Gastrocnemius medialis (tissue), 4 donors: Measurements from ENCODE around the gene CACNA2D1.

ENCODE experiments used
- POLR2A ChIP-seq, 2 donors: fragments of 450-650 bp; IDR thresholded peaks; one replicate each; pipeline ENCODE4 v1.6.1; 2017; ENCODE audit warnings: antibody characterized with exemption in 2 of 2, mild to moderate bottlenecking in 2 of 2, moderate library complexity in 2 of 2
- TF ChIP-seq, protein P1 (sequence below), 5 experiments: fragments of 450-650 bp in 3 of 5; fragments of 200-600 bp in 2 of 5; sonication (generic) in 2 of 5; IDR thresholded peaks in 4 of 5; conservative IDR thresholded peaks in 1 of 5; 1 replicate in 4 of 5; 2 replicates in 1 of 5; pipeline ENCODE4 v1.5.1; 2016 to 2019; ENCODE audit warnings: antibody characterized with exemption in 5 of 5, mild to moderate bottlenecking in 3 of 5, moderate library complexity in 3 of 5

DNA sequence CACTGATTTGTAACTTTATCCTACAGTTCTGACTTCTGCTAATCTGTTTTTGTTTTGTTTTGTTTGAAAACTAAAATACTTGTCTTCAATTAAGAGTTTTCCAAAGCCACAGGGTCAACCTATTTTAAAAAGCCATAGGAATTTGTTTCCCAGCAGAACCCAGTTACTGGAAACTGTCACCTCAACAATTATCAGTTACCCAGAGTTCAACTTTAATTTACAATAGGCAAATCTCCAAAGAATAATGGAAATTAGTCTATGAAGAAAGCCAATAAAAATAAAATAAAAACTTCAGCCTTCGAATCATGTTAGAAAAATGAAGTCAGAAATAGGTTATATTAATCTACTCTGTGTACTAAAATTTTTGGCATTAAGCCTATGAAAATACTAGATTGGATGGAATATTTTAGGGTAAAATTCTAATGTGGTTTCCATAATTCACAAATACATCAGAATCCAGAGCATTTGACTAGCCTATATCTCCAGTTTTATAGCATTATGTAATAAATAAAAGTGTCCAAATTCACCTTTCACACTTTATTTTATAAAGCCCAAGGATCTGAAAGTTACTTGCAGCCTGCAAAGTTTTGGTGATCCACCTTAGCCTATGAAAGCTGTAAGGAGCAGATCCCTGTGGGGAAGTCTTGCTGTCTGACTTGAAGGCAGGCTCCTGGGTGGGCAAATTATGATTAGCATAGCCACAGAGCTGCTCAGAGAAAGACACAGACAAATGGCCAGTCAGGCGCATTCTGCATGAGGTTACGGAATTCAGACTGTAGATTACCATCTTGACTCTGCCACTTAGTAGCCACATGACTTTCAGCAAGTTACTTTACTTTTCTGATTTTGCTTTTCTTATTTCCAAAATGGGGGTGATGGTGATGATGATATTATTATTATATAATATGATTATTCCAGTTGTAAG lies 423.8 kb downstream of the CACNA2D1 start:
- TF ChIP-seq, protein P1, sequence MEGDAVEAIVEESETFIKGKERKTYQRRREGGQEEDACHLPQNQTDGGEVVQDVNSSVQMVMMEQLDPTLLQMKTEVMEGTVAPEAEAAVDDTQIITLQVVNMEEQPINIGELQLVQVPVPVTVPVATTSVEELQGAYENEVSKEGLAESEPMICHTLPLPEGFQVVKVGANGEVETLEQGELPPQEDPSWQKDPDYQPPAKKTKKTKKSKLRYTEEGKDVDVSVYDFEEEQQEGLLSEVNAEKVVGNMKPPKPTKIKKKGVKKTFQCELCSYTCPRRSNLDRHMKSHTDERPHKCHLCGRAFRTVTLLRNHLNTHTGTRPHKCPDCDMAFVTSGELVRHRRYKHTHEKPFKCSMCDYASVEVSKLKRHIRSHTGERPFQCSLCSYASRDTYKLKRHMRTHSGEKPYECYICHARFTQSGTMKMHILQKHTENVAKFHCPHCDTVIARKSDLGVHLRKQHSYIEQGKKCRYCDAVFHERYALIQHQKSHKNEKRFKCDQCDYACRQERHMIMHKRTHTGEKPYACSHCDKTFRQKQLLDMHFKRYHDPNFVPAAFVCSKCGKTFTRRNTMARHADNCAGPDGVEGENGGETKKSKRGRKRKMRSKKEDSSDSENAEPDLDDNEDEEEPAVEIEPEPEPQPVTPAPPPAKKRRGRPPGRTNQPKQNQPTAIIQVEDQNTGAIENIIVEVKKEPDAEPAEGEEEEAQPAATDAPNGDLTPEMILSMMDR (IDR thresholded peaks at IDR 0.05 in 4 of 5, conservative IDR thresholded peaks at IDR 0.05 in 1 of 5) = no peak
- TF ChIP-seq POLR2A (IDR thresholded peaks at IDR 0.05) = no peak
